WTC11 (cell line): ENCODE data around the gene WDFY4. TPM values are rescaled to one million over a fixed set of nuclear protein-coding genes. Genes with fewer than 3 reads are reported as not detected.

ENCODE experiments used
- ATAC-seq: fragments of 200-7000 bp; cut with Tn5 transposase; 2 replicates; pipeline ENCODE4 v1.10.0; 2021; ENCODE audit warnings: mild to moderate bottlenecking, moderate library complexity
- CTCF ChIA-PET: fragments of 300-600 bp; sonication (Branson Sonifier 250); formaldehyde crosslinking; loops from one replicate; lab custom pipeline; 2021; ENCODE audit warnings: antibody characterized with exemption; lab: Charles Lee
- POLR2A ChIA-PET: fragments of 350-600 bp; sonication (Branson Sonifier 250); formaldehyde crosslinking; loops from one replicate; lab custom pipeline; 2021; ENCODE audit warnings: antibody characterized with exemption; lab: Charles Lee
- DNase-seq: peaks from one replicate; pipeline ENCODE4 v3.0.0; 2021; ENCODE audit warnings: low spot score
- H3K27ac Mint-ChIP-seq: 2 replicates; pipeline ENCODE4 v1.8.0; 2021; ENCODE audit warnings: mixed read lengths
- H3K27me3 Mint-ChIP-seq: 2 replicates; pipeline ENCODE4 v1.8.0; 2021; ENCODE audit warnings: low read depth, mild to moderate bottlenecking, moderate library complexity, mixed read lengths
- H3K36me3 Mint-ChIP-seq: 2 replicates; pipeline ENCODE4 v1.8.0; 2021; ENCODE audit warnings: mixed read lengths
- H3K4me1 Mint-ChIP-seq: 2 replicates; pipeline ENCODE4 v1.8.0; 2022; ENCODE audit warnings: mixed read lengths
- H3K4me3 Mint-ChIP-seq: 2 replicates; pipeline ENCODE4 v1.8.0; 2021; ENCODE audit warnings: mild to moderate bottlenecking, moderate library complexity, mixed read lengths
- H3K9me3 Mint-ChIP-seq: 2 replicates; pipeline ENCODE4 v1.8.0; 2021; ENCODE audit warnings: mixed read lengths
- ATF2 ChIP-seq: sonication (generic); formaldehyde crosslinking; IDR thresholded peaks from 2 replicates; pipeline ENCODE4 v1.8.1; 2022; ENCODE audit warnings: low read depth, missing genetic modification reagents, borderline replicate concordance
- ATF3 ChIP-seq: sonication (generic); formaldehyde crosslinking; conservative IDR thresholded peaks from 2 replicates; pipeline ENCODE4 v1.8.1; 2022; ENCODE audit warnings: mild to moderate bottlenecking, missing genetic modification reagents
- CBFB ChIP-seq: sonication (generic); formaldehyde crosslinking; IDR thresholded peaks from 2 replicates; pipeline ENCODE4 v1.8.1; 2022; ENCODE audit warnings: mild to moderate bottlenecking, low read depth, missing genetic modification reagents
- CDX4 ChIP-seq: fragments of 250-450 bp; sonication (Bioruptor Pico); IDR thresholded peaks from 2 replicates; pipeline ENCODE4 v1.9.0; 2021; ENCODE audit warnings: moderate library complexity, mild to moderate bottlenecking, inconsistent platforms, borderline replicate concordance
- CREM ChIP-seq: sonication (generic); formaldehyde crosslinking; IDR thresholded peaks from 2 replicates; pipeline ENCODE4 v1.8.1; 2022; ENCODE audit warnings: mild to moderate bottlenecking, missing genetic modification reagents, moderate library complexity
- ELF4 ChIP-seq: sonication (generic); formaldehyde crosslinking; IDR thresholded peaks from 2 replicates; pipeline ENCODE4 v1.8.1; 2022; ENCODE audit warnings: low read depth, mild to moderate bottlenecking, moderate library complexity, missing genetic modification reagents
- ETV6 ChIP-seq: sonication (generic); formaldehyde crosslinking; IDR thresholded peaks from 2 replicates; pipeline ENCODE4 v1.8.1; 2022; ENCODE audit warnings: mild to moderate bottlenecking, missing genetic modification reagents
- FOXJ3 ChIP-seq: sonication (generic); formaldehyde crosslinking; IDR thresholded peaks from 2 replicates; pipeline ENCODE4 v1.9.0; 2021; ENCODE audit warnings: missing genetic modification reagents, mild to moderate bottlenecking, borderline replicate concordance
- FOXP1 ChIP-seq: sonication (generic); formaldehyde crosslinking; IDR thresholded peaks from 2 replicates; pipeline ENCODE4 v1.8.0; 2022; ENCODE audit warnings: missing genetic modification reagents, mild to moderate bottlenecking, moderate library complexity, borderline replicate concordance
- JAZF1 ChIP-seq: fragments of 250-450 bp; sonication (Bioruptor Pico); IDR thresholded peaks from 2 replicates; pipeline ENCODE4 v1.9.0; 2021; ENCODE audit warnings: moderate library complexity, mild to moderate bottlenecking, inconsistent platforms
- MXD4 ChIP-seq: fragments of 250-450 bp; sonication (Bioruptor Pico); IDR thresholded peaks from 2 replicates; pipeline ENCODE4 v1.8.0; 2021; ENCODE audit warnings: mild to moderate bottlenecking, moderate library complexity, borderline replicate concordance
- PREB ChIP-seq: sonication (generic); formaldehyde crosslinking; IDR thresholded peaks from 2 replicates; pipeline ENCODE4 v1.8.1; 2022; ENCODE audit warnings: mild to moderate bottlenecking, missing genetic modification reagents, moderate library complexity, borderline replicate concordance
- PRRX2 ChIP-seq: fragments of 250-450 bp; sonication (Bioruptor Pico); IDR thresholded peaks from 2 replicates; pipeline ENCODE4 v1.8.0; 2021; ENCODE audit warnings: mild to moderate bottlenecking
- SMAD3 ChIP-seq: sonication (generic); formaldehyde crosslinking; IDR thresholded peaks from 2 replicates; pipeline ENCODE4 v1.8.0; 2022; ENCODE audit warnings: missing genetic modification reagents, mild to moderate bottlenecking, borderline replicate concordance
- SP1 ChIP-seq: sonication (generic); formaldehyde crosslinking; conservative IDR thresholded peaks from 2 replicates; pipeline ENCODE4 v1.8.1; 2022; ENCODE audit warnings: missing genetic modification reagents
- ZBTB21 ChIP-seq: sonication (generic); formaldehyde crosslinking; IDR thresholded peaks from 2 replicates; pipeline ENCODE4 v1.8.1; 2023; ENCODE audit warnings: mild to moderate bottlenecking, missing genetic modification reagents, borderline replicate concordance
- ZMAT4 ChIP-seq: fragments of 250-450 bp; sonication (Bioruptor Pico); IDR thresholded peaks from 2 replicates; pipeline ENCODE4 v1.9.0; 2021; ENCODE audit warnings: mild to moderate bottlenecking
- ZNF219 ChIP-seq: sonication (generic); formaldehyde crosslinking; IDR thresholded peaks from 2 replicates; pipeline ENCODE4 v1.8.0; 2023; ENCODE audit warnings: missing genetic modification reagents, mild to moderate bottlenecking, borderline replicate concordance
- ZNF396 ChIP-seq: fragments of 250-450 bp; sonication (Bioruptor Pico); IDR thresholded peaks from 2 replicates; pipeline ENCODE4 v1.8.0; 2021; ENCODE audit warnings: mild to moderate bottlenecking, moderate library complexity, borderline replicate concordance
- ZNF671 ChIP-seq: fragments of 250-450 bp; sonication (Bioruptor Pico); IDR thresholded peaks from 2 replicates; pipeline ENCODE4 v1.8.0; 2021; ENCODE audit warnings: mild to moderate bottlenecking
- total RNA-seq: library from RNA; stranded (reverse); gene quantifications from 3 replicates; pipeline ENCODE4 v1.2.3, GENCODE V29; 2021

The WDFY4 gene
- total RNA-seq, 1 experiment from 2014 or later, result 0.13 TPM

DNA sequence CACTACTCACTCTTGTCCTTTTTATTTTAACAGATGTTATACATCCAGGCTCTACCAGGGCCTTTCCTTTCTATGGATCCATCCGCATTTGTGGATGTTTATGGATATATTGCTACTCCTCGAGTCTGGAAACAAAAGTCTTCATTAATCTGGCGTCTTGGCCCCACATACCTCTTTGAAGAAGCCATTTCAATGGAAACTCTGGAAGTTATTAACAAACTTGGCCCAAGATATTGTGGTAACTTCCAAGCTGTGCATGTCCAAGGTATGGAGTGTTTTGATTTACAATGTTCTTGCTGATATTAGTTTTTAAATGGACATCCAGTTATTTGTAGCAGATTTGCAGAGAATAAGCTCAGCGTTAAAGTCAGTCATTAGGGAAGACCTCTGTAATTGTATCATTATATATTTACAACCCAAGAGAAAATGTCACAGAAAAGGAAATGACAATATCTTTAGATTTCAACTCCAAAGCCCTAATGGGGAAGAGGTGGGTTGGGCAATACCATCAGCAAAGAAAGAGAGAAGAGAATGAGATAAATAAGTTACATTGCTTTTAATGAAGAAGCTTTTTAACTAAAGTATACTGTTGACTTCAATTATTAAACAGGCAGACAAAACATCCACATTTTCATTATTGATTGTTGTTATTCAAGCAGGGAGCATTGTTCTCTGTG is 102.1 kb downstream of the WDFY4 start:
- no peaks in the 10 kb centered on the region for H3K9me3 Mint-ChIP-seq
- POLR2A ChIA-PET, result no interaction called here
- H3K27me3 Mint-ChIP-seq, result peaks cover 3% of the 10 kb centered on the region; the same call in 1 of the 2 replicates
- H3K36me3 Mint-ChIP-seq, result no peaks in the 10 kb centered on the region
- TF ChIP-seq PREB (CRISPR knock-in tag) (no peak), PRRX2 (CRISPR knock-in tag) (no peak), ATF2 (CRISPR knock-in tag) (no peak), SP1 (CRISPR knock-in tag) (no peak), FOXJ3 (CRISPR knock-in tag) (no peak), ZNF219 (no peak), CBFB (no peak), JAZF1 (CRISPR knock-in tag) (no peak), ZNF671 (CRISPR knock-in tag) (no peak), MXD4 (CRISPR knock-in tag) (no peak)
- H3K4me1 Mint-ChIP-seq, result no peaks in the 10 kb centered on the region
- ATAC-seq (no peak), DNase-seq (no peak)
- no peak overlapping the region for H3K27ac Mint-ChIP-seq
- H3K4me3 Mint-ChIP-seq, result no peak overlapping the region
- CTCF ChIA-PET, result no interaction called here

- CTCF ChIA-PET, result no interaction called here
- H3K4me1 Mint-ChIP-seq, result no peaks in the 10 kb centered on the region
- ATAC-seq, result no peak
- no peaks in the 10 kb centered on the region for H3K9me3 Mint-ChIP-seq
- no peak for TF ChIP-seq CREM (CRISPR knock-in tag)
- TF ChIP-seq ATF3 (CRISPR knock-in tag), result no peak
- no peak for TF ChIP-seq CDX4 (CRISPR knock-in tag)
- no peak for TF ChIP-seq FOXP1
- TF ChIP-seq ELF4 (CRISPR knock-in tag), result no peak
- no peak for TF ChIP-seq ZBTB21 (CRISPR knock-in tag)
- no peak for TF ChIP-seq ZMAT4 (CRISPR knock-in tag)
- TF ChIP-seq ETV6 (CRISPR knock-in tag), result no peak
- TF ChIP-seq ZNF396 (CRISPR knock-in tag), result no peak
- TF ChIP-seq ATF2 (CRISPR knock-in tag), result no peak
- no peak for TF ChIP-seq SMAD3
- H3K27ac Mint-ChIP-seq, result no peak overlapping the region
- POLR2A ChIA-PET, result no interaction called here
- no peak overlapping the region for H3K4me3 Mint-ChIP-seq
- peaks cover 3% of the 10 kb centered on the region; the same call in 1 of the 2 replicates for H3K27me3 Mint-ChIP-seq
- no peaks in the 10 kb centered on the region for H3K36me3 Mint-ChIP-seq
- no peak for DNase-seq
Observed at GRCh38 chr10:48788554-48788953, 103.9 kb downstream of the WDFY4 start.
